ENCODE data around the gene VPS16. TPM values are rescaled to one million over a fixed set of nuclear protein-coding genes. Genes with fewer than 3 reads are reported as not detected.

The VPS16 gene
- total RNA-seq, 1 experiment from 2014 or later: 38.1 TPM

- no peak for ATAC-seq
- no peak for DNase-seq (ENCODE audit: low read depth, low spot score)
- BruUV-seq (replicated peaks): no TSS peak
- CTCF ChIA-PET: no interaction called here
- TF ChIP-seq MAX (IDR thresholded peaks at IDR 0.05): no peak
- no peak for TF ChIP-seq ZFX (IDR thresholded peaks at IDR 0.05)
- no peak for TF ChIP-seq SRF (IDR thresholded peaks at IDR 0.05; ENCODE audit: low read depth)
- TF ChIP-seq CTCF (IDR thresholded peaks at IDR 0.05 in 2 of 3, conservative IDR thresholded peaks at IDR 0.05 in 1 of 3; ENCODE audit: borderline replicate concordance in 1 of 3, insufficient read depth in 1 of 3, low read depth in 2 of 3, low read length in 2 of 3): no peak
- no peak for TF ChIP-seq EZH2phosphoT487 (IDR thresholded peaks at IDR 0.05; ENCODE audit: borderline replicate concordance)
- no peak for TF ChIP-seq EGR1 (IDR thresholded peaks at IDR 0.05; ENCODE audit: low read depth)
- TF ChIP-seq SP1 (IDR thresholded peaks at IDR 0.05; ENCODE audit: low read depth): no peak
- no peak for TF ChIP-seq YY1 (IDR thresholded peaks at IDR 0.05; ENCODE audit: extremely low read depth, insufficient replicate concordance, low read depth, low read length)
- no peak for TF ChIP-seq ELF1 (IDR thresholded peaks at IDR 0.05; ENCODE audit: borderline replicate concordance, low read depth)
- no peak for TF ChIP-seq JUND (IDR thresholded peaks at IDR 0.05)
- no peaks in the 10 kb centered on the region for H3K4me1 ChIP-seq (ENCODE audit: control insufficient read depth in 1 of 2, insufficient read depth in 2 of 2, low read length in 2 of 2)
- no peaks in the 10 kb centered on the region for H3K9me3 ChIP-seq (ENCODE audit: control insufficient read depth in 1 of 2, insufficient read depth in 1 of 2, low read depth in 1 of 2, low read length in 2 of 2)
- H3K36me3 ChIP-seq (ENCODE audit: control insufficient read depth in 1 of 2, insufficient read depth in 2 of 2, low read length in 2 of 2): no peaks in the 10 kb centered on the region
- H2AFZ ChIP-seq (ENCODE audit: low read depth, low read length, poor library complexity, severe bottlenecking): no peak overlapping the region
- no peak overlapping the region for H3K4me3 ChIP-seq (replicated peaks in 1 of 2; ENCODE audit: low read depth in 1 of 2, low read length in 2 of 2)
- H3K4me2 ChIP-seq (ENCODE audit: low read length): no peak overlapping the region
- no peak overlapping the region for H3K27ac ChIP-seq (ENCODE audit: low read depth, low read length)
- no peak overlapping the region for H3K9ac ChIP-seq (ENCODE audit: low read length)
- H3K27me3 ChIP-seq (ENCODE audit: insufficient read depth, low read length): no peaks in the 10 kb centered on the region
- H4K20me1 ChIP-seq (ENCODE audit: insufficient read depth): no peaks in the 10 kb centered on the region
- RAD21 ChIA-PET (ENCODE audit: low non-redundant PET in 1 of 2, low total read pairs in 2 of 2, uncharacterized antibody in 2 of 2, unreplicated experiment in 2 of 2): no interaction called here
- peaks cover 37% of the 10 kb centered on the region for H3K79me2 ChIP-seq (ENCODE audit: insufficient read depth, low read length)
- H3K9me2 ChIP-seq (ENCODE audit: insufficient read depth): no peaks in the 10 kb centered on the region
- POLR2A ChIA-PET: no interaction called here
- intact Hi-C loops (cut with micrococcal nuclease): no loop called here
Measured at GRCh38 chr20:2911200-2911599, 70.7 kb downstream of the VPS16 start.
